Activated CD4-positive, alpha-beta T cell treated with anti-CD3 and anti-CD28 coated beads, Interleukin-2, amount 50 U/mL, for 24 hours (primary cell): ENCODE data around the gene EDDM3A.

Experiments used
- DNase-seq, 2 donors: peaks; one replicate each; pipeline ENCODE4 v3.0.0-alpha.2; 2020; ENCODE audit warnings: low read depth in 1 of 2, low spot score in 1 of 2

The EDDM3A gene

DNA sequence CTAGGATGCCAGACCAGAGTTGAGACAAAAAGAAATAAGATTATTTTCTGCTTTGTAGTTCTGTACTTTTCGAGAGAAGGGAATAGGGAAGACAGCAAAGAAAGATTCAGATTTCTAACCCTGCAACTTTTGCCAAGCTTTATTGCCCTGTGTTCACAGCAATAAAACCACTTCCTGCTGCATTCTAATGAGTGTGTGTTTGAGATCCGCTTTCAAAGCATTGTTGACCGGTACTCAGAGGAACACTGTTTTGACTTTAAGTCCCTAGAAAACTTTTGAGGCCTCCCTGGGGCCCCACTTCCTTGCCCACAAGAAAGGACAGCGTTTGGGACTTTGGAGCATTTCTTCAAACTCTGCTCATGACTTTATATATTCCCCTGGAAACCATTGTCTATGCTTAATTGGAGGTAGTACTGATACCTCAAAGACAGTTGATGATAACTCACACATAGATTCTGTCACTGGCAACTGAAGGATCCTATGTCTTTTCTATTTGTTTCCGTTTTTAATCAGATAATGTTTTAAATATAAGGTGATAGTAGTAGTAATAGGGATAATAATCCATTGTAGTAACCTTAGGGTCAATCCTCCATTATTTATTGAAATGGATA lies 36.7 kb downstream of the EDDM3A start:
- no peak for DNase-seq

DNA sequence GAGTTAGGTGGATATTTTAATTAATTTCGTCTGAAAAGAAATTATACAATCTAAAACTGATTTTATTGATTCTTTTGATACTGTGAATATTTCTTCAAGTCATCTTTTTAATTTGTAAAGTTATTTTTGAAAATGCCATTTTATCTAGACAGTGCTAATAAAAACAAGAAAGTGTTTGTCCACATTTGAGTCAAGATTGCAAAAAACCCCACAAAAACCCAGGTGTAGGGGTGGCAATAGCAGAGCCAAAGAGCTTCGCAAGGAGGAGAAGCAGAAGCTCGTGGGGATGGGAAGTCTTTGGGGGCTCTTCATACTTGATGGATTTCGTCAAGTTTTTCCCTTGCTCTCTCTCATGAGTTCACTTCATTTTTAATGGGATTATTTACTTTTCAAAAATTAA lies 41.3 kb downstream of the EDDM3A start:
- no peak for DNase-seq

DNA sequence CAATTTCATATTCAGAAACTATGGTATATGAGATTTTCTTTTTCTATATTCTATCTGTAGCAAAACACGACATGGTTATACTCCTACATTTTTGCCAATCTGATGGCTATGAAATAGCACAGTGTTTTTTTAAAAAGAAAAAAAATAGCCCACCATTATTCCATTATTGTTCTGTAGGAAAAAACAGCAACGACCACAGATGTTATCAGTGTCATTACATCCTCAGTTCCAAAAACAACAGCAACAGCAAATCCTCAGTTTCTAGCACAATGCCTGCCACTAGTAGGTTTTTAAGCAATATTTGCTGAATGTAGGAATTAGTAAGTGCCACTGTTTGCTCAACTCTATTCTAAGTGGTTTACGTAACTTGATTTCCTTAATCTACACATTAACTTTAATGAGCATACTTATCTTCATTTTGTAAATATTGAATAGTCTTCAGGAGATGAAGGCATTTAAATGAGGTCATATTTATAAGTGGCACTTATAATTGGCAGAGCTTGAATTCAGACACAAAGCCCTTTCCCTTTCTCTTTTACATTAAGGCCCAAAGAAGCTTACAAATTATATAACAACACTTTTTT lies 43.6 kb downstream of the EDDM3A start:
- DNase-seq: no peak

DNA sequence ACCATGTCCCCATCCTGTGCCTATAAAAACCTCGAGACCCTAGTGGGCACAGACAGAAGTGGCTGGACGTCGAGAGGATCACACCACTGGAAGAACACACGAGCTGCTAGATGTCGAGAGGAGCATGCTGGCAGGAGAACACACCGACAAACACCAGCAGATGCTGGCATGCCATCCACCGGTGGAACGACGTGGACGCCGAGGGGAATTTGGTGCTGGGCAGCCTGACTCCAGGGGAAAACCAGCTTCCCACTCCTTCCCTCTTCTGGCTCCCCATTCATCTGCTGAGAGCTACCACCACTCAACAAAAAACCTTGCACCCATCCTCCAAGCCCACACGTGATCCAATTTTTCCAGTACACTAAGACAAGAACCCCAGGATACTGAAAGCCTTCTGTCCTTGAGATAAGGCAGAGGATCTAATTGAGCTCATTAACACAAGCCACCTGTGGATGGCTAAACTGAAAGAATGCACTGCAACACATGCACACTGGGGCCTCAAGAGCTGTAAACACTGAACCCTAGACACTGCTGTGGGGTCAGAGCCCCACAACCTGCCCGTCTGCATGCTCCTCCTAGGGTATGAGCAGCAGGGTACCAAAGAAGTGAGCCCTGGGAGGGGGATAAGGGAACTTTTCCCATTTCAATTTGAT lies 44.9 kb downstream of the EDDM3A start:
- no peak for DNase-seq

DNA sequence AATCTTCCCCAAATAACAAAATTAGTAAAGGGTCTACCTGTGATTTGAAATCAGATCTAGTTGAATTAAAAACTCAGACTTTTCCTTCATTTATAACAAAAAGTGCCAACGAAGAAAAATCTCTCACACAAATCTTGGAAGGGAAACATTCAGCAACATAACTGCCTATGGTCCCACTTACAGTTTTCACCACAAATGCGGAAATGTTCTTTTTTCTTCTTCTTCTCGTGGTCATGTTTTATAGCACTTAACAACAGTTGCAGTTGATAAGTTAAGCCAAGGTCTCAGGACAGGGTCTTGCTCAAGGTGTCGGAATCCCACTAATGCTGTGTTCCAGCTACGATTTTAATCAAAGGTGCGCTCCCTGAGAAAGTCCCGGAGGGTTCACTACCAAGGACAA lies 45.5 kb downstream of the EDDM3A start:
- no peak for DNase-seq

DNA sequence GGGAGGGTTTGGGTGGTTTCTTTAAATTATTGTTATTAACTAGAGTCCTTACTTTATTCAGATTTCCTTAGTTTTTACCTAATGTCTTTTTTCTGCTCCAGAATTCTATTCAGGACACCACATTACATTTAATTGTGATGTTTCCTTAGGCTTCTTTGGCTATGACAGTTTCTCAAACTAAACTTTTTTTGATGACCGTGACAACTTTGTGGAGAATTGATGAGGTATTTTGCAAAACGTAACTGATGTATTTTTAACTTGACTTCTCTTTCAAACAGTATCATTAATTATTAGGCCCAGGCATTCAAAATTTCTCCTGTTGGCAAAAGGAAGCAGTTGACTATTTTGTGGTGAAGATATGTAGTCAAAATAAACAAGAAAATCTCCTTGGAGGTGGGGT lies 45.9 kb downstream of the EDDM3A start:
- no peak for DNase-seq

DNA sequence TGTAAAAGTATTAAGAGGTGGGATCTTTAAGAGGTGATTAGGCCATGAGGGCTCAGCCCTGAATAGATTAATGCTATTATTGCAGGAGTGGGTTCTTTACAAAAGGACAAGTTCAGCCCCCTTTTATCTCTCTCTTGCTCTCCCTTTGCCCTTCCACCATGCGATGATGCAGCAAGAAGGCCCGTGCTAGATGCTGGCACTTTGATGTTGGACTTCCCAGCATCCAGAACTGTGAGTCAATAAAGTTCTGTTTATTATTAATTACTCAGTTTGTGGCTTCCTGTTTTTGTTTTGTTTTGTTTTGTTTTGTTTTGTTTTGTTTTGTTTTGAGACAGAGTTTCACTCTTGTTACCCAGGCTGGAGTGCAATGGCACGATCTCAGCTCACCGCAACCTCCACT lies 46.9 kb downstream of the EDDM3A start:
- no peak for DNase-seq

DNA sequence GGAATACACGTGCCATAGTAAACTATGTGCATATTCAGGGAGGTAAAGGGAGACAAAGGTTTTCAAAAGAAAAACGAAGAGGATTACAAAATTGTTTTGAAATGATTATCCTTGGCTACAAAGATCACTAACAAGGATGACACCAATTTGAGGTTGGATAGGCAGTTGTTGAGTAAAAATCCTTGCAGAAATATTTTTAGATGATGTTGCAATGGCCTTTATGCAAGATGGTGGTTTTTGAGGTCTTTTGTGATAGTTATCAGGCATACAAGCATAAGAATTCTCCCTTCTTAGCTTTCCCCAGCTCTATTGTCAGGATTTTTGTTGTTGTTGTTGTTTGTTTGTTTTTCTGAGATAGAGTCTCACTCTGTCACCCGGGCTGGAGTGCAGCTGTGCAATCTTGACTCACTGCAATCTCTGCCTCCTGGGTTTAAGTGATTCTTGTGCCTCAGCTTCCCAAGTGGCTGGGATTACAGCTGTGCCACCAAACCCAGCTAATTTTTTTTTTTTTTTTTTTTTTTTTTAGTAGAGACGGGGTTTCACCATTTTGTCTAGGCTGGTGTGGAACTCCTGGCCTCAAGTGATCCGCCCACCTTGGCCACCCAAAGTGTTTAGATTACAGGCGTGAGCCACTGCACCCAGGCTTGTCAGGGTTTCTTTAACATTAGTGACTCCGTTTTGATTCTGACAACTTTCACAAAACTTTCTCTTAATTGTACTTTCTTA lies 49.1 kb downstream of the EDDM3A start:
- DNase-seq: no peak

DNA sequence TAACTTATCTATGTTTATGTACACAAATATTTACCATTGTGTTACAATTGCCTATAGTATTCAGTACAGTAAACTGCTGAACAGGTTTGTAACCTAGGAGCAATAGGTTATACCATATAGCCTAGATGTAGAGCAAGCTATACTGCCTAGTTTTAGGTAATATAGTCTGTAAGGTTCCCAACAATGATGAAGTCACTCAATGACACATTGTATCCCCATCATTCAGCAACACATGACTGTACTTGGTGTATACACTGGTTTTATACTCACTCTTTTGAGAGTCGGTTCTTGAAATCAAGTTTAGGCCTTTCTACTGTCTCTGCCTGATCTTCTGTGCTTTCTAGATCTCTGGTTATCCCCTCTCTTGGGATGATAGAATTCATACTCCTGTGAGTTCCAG lies 51.5 kb downstream of the EDDM3A start:
- no peak for DNase-seq
